GM21786 (cell line): ENCODE data around the gene ZC3HAV1L.
"Not testable (repeated sequence)": the region's sequence is repeated elsewhere in the genome, so short reads cannot be mapped to it uniquely, and the experiment has no call there.

ENCODE experiments used
- ATAC-seq: cut with Tn5 transposase; IDR thresholded peaks from one replicate; pipeline ENCODE4 v1.9.1; 2021; ENCODE audit not compliant: unreplicated experiment

ZC3HAV1L gene, protein sequence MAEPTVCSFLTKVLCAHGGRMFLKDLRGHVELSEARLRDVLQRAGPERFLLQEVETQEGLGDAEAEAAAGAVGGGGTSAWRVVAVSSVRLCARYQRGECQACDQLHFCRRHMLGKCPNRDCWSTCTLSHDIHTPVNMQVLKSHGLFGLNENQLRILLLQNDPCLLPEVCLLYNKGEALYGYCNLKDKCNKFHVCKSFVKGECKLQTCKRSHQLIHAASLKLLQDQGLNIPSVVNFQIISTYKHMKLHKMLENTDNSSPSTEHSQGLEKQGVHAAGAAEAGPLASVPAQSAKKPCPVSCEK

DNA sequence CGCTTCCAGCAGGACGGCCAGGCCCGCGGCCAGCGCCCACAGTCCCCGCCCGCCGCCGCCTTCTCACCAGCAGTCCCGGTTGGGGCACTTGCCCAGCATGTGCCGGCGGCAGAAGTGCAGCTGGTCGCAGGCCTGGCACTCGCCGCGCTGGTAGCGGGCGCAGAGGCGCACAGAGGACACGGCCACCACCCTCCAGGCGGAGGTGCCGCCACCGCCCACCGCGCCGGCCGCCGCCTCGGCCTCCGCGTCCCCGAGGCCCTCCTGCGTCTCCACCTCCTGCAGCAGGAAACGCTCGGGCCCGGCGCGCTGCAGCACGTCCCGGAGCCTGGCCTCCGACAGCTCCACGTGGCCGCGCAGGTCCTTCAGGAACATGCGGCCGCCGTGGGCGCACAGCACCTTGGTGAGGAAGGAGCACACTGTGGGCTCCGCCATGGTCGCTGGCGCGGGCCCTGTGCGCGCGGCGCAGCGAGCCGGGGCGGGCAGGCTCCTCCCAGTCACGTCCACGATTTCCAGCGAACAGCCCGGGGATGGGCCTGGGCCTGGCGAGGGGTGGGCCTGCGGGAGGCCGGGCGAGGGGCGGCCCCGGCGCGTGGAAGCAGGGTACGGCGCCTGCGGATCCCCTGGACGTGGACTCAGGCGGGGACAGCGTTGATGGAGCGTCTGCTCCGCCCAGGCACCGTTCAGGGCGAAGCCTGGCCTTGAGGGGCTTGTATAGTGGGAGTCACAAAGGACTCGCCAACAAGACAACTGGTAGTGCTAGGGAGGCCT is at the start of gene ZC3HAV1L:
Gene ZC3HAV1L (minus strand): TSS at position 457 of the 768 bp plus-strand sequence. CDS start 25 bp downstream, at position 432.
- peak; percentile 82 for ATAC-seq

- no peak for ATAC-seq
Measured at GRCh38 chr7:139084709-139085108, 48.9 kb upstream of the ZC3HAV1L start.

GRCh38 chr7:139081584-139081983 is 45.7 kb upstream of the ZC3HAV1L start:
- ATAC-seq: no peak

- ATAC-seq: no peak
Measured at GRCh38 chr7:139080905-139081304, 45.1 kb upstream of the ZC3HAV1L start.

DNA sequence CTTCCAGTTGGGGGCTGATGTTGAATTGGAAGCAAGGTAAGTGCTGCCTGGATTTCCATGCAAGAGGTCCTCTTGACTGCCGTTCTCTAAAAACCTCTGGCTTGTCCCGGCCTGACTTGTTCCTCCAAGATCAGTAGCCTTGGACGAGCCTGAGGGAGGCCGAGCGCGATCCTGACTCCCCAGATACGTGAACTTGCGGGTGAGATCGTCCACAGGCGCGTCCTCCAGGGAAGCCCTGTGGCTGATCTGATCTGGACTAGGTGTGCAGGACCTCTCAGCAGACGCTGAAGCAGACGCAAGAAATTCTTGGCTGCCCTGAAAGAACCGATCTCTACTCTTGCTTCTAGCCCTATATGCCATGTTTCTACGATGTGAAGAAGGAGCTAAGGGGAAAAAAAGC is 44.0 kb upstream of the ZC3HAV1L start:
- ATAC-seq: no peak

DNA sequence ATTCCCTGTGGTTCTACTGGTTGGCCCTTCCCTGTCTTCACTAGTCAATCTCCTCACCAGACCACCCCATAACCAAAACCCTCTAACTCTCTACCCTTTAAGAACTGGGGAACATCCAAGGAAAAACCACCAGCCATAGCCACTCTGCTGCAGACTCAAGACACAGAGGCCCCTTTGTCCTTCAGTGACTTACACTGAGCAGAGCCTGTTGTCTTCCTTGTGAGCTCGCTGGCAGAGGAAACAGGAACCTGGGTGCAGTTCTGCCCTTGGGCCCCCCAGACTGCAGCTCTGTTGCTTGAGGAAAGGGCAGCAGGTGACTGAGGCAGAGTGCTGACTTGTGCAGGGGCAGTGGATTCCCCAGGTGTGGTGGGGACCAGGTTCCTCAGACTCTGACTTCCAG is 43.1 kb upstream of the ZC3HAV1L start:
- ATAC-seq: no peak

GRCh38 chr7:139078399-139078798 is 42.6 kb upstream of the ZC3HAV1L start:
- ATAC-seq: no peak

GRCh38 chr7:139077706-139078105 is 41.9 kb upstream of the ZC3HAV1L start:
- ATAC-seq: not testable (repeated sequence)

DNA sequence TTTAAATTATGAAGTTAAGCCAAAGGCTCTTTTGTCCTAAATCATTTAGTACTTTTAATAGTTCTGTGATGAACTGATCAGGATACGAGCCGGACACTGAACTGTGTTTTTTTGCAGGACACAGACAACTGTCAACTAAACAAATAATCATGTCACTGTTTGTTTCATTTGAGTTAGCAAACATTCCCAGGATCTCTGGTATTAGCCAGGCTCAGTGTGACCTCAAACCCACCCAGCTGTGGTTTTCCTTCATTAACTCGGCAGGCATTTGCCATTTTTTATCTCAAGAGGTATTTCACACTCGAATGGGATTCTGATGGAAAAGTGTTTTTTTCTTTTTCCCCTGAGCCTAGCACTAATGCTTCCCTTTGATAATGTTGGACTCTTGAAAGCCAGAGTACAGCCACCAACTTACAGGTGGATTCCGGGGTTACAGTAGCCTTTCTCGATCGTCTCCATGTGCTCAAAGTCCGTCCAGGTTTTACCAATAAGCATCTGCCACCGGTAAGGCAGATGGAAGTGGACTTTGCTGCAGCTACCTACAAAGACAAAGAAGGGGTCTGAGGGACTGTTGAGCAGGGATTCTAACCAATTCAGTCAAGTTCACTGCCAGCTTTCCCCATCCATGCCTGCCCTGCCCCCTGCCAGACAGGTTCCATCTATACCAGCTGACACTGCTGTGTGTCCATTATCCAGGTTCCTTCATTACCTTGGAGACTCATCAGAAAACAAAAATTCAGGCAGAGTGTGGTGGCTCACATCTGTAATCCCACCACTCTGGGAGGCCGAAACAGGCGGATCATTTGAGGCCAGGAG is 40.2 kb upstream of the ZC3HAV1L start:
- ATAC-seq: no peak

- peak; percentile 87 for ATAC-seq
Measured at GRCh38 chr7:139075031-139075652, 39.3 kb upstream of the ZC3HAV1L start.

DNA sequence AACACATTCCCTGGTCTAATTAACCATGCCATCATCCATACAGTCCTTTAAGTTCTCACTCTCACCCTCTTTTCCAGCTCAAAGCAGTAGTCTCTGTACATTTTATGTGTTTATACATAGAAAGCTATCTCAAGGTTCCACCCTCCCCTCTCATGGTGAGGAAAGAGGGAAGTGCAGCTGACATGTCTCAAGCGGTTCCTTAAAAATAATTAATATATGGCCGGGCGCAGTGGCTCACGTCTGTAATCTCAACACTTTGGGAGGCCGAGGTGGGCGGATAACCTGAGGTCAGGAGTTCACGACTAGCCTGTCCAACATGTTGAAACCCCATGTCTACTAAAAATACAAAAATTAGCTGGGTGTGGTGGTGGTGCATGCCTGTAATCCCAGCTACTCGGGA is 37.0 kb upstream of the ZC3HAV1L start:
- no peak for ATAC-seq

DNA sequence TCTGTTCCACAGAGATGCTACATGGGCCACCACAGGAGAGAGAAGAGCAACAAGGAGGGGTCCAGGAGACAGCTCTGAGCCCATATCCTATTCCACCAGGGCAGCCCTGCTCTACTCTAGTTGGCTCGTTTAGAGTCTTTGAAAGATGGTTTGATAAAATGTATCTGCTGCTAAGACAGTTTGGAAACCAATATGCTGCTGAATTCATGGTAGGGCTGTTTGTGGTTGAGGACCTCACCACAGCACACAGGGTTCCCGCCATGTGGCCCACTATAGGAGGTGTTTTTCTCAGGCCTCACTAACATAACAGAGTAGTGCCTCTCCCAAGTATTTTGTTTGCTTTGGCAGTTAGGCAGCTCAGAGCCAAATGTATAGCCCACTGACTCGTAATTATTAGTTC is 35.8 kb upstream of the ZC3HAV1L start:
- no peak for ATAC-seq

- ATAC-seq: no peak
Measured at GRCh38 chr7:139068544-139069399, 32.9 kb upstream of the ZC3HAV1L start.

- no peak for ATAC-seq
Measured at GRCh38 chr7:139066315-139066714, 30.5 kb upstream of the ZC3HAV1L start.

DNA sequence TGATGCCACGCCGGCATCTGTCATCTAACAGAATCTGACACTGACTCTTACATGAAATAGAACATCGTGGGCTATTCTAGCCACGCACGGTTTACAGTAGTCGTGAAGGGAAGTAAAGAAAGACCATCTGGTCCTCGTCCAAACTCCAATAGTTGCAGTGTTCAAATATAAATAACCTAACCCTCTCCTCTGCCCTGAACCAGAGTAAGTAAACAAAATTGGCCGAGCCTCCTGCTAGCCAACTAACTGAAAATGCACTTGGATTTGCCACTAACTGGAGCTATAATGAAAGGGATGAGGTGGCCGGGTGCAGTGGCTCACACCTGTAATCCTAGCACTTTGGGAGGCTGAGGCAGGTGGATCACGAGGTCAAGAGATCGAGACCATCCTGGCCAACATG is 29.5 kb upstream of the ZC3HAV1L start:
- no peak for ATAC-seq

GRCh38 chr7:139061416-139061815 is 25.6 kb upstream of the ZC3HAV1L start:
- ATAC-seq: no peak

- ATAC-seq: no peak
Measured at GRCh38 chr7:139060695-139061237, 24.9 kb upstream of the ZC3HAV1L start.

DNA sequence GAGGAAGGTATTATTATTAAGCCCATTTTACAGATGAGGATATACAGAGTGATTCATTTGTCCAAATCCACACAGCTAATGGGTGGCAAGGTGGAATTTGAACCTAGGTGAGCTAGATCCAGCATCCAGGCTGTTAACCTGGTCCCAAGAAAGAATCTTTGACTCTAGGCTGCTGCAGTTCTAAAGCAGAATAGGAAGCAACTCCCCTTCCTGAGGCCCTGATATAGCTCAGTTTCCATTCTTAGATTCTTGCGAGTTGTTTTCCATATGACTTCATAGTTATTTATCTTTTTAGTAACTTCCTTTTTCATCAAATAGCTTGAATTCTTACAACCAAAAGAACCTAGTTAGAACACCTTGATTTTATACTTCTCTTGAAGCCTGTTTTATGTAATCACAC is 24.1 kb upstream of the ZC3HAV1L start:
- no peak for ATAC-seq

DNA sequence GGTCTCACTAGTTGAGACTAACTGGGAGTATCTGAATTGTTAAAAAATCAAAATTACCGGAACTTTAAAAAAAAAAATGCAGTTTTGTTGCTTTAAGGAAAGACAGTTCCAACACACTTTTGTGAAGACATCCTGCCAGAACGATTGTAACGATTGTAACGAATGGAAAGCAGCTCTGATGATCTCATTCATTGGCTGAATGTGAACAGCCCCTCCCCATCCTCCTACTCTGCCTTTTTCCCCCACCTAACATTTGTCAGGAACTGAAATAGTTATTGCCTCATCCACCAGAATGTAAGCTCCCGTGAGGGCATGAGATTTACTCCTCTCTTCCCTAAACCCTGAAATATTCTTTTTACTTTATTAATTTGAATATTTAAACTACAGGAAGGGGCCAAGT is 23.1 kb upstream of the ZC3HAV1L start:
- ATAC-seq: no peak

DNA sequence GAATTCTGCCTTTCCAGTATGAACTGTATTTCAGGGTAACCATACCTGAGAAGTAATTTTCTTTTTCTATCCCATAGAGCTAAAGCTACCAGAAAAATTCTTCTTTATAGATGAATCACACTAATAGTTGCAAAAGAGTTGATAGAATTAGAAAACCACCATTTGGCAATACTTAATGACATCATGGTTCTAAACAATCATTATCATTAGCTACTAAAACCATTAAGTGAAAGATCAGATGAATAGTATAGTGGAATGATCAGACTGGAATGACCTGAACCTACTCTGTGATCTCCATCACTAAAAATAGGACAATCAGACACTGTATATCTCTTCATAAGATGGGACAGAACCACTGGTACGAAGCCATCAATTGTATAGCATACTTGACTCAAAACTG is 19.8 kb upstream of the ZC3HAV1L start:
- ATAC-seq: no peak
